ENCODE measurements around the gene ACTL9.

The ACTL9 gene

GRCh38 chr19:8696993-8697392 lies 1.6 kb downstream of the ACTL9 start:
- H3K27me3 Mint-ChIP-seq, result peaks cover 5% of the 10 kb centered on the region
- H3K4me1 Mint-ChIP-seq, result peaks cover 29% of the 10 kb centered on the region
- H3K36me3 Mint-ChIP-seq, result no peaks in the 10 kb centered on the region

GRCh38 chr19:8695911-8696310 lies 2.7 kb downstream of the ACTL9 start:
- Mint-ChIP-seq H3K9me3 (no peaks in the 10 kb centered on the region), H3K36me3 (no peaks in the 10 kb centered on the region), H3K4me3 (no peak overlapping the region), H3K27ac (no peak overlapping the region), H3K27me3 (peaks cover 5% of the 10 kb centered on the region), H3K4me1 (peaks cover 24% of the 10 kb centered on the region)

More at GRCh38 chr19:8696993-8697392, 1.6 kb downstream of the ACTL9 start:
- Mint-ChIP-seq H3K27ac (no peak overlapping the region), H3K4me3 (no peak overlapping the region), H3K9me3 (no peaks in the 10 kb centered on the region)

GRCh38 chr19:8695501-8695900 lies 3.1 kb downstream of the ACTL9 start:
- H3K36me3 Mint-ChIP-seq, result no peaks in the 10 kb centered on the region

GRCh38 chr19:8690753-8691539 lies 7.6 kb downstream of the ACTL9 start:
- Mint-ChIP-seq H3K36me3 (no peaks in the 10 kb centered on the region), H3K9me3 (no peaks in the 10 kb centered on the region)

More at GRCh38 chr19:8695501-8695900, 3.1 kb downstream of the ACTL9 start:
- no peak overlapping the region for H3K27ac Mint-ChIP-seq
- peaks cover 5% of the 10 kb centered on the region for H3K27me3 Mint-ChIP-seq
- no peak overlapping the region for H3K4me3 Mint-ChIP-seq
- H3K4me1 Mint-ChIP-seq, result peaks cover 24% of the 10 kb centered on the region
- no peaks in the 10 kb centered on the region for H3K9me3 Mint-ChIP-seq

GRCh38 chr19:8688930-8689329 lies 9.7 kb downstream of the ACTL9 start:
- peaks cover 5% of the 10 kb centered on the region for H3K27me3 Mint-ChIP-seq
- H3K4me1 Mint-ChIP-seq, result no peaks in the 10 kb centered on the region
- no peaks in the 10 kb centered on the region for H3K9me3 Mint-ChIP-seq
- H3K36me3 Mint-ChIP-seq, result no peaks in the 10 kb centered on the region
- H3K4me3 Mint-ChIP-seq, result no peak overlapping the region
- peak overlapping the region; percentile 3 for H3K27ac Mint-ChIP-seq

More at GRCh38 chr19:8690753-8691539, 7.6 kb downstream of the ACTL9 start:
- peaks cover 14% of the 10 kb centered on the region for H3K4me1 Mint-ChIP-seq
- peak overlapping the region; percentile 63 for H3K27ac Mint-ChIP-seq
- peaks cover 5% of the 10 kb centered on the region for H3K27me3 Mint-ChIP-seq
- no peak overlapping the region for H3K4me3 Mint-ChIP-seq

- H3K9me3 Mint-ChIP-seq, result no peaks in the 10 kb centered on the region
- no peaks in the 10 kb centered on the region for H3K27me3 Mint-ChIP-seq
- H3K4me3 Mint-ChIP-seq, result no peak overlapping the region
- H3K36me3 Mint-ChIP-seq, result no peaks in the 10 kb centered on the region
- H3K27ac Mint-ChIP-seq, result no peak overlapping the region
- H3K4me1 Mint-ChIP-seq, result no peaks in the 10 kb centered on the region
Observed at GRCh38 chr19:8686549-8686948, 12.0 kb downstream of the ACTL9 start.

GRCh38 chr19:8684001-8684902 lies 14.3 kb downstream of the ACTL9 start:
- no peaks in the 10 kb centered on the region for H3K27me3 Mint-ChIP-seq
- H3K27ac Mint-ChIP-seq, result no peak overlapping the region
- no peaks in the 10 kb centered on the region for H3K9me3 Mint-ChIP-seq
- H3K4me3 Mint-ChIP-seq, result no peak overlapping the region
- no peaks in the 10 kb centered on the region for H3K36me3 Mint-ChIP-seq
- peaks cover 4% of the 10 kb centered on the region for H3K4me1 Mint-ChIP-seq

- no peak overlapping the region for H3K4me3 Mint-ChIP-seq
- H3K36me3 Mint-ChIP-seq, result peaks cover 2% of the 10 kb centered on the region
- peaks cover 4% of the 10 kb centered on the region for H3K4me1 Mint-ChIP-seq
- H3K27me3 Mint-ChIP-seq, result no peaks in the 10 kb centered on the region
- H3K9me3 Mint-ChIP-seq, result no peaks in the 10 kb centered on the region
- H3K27ac Mint-ChIP-seq, result no peak overlapping the region
Observed at GRCh38 chr19:8682931-8683330, 15.7 kb downstream of the ACTL9 start.

- Mint-ChIP-seq H3K36me3 (peaks cover 2% of the 10 kb centered on the region), H3K27me3 (no peaks in the 10 kb centered on the region), H3K9me3 (no peaks in the 10 kb centered on the region), H3K4me3 (no peak overlapping the region), H3K4me1 (peaks cover 4% of the 10 kb centered on the region), H3K27ac (no peak overlapping the region)
Observed at GRCh38 chr19:8682472-8682871, 16.1 kb downstream of the ACTL9 start.

- Mint-ChIP-seq H3K36me3 (peaks cover 2% of the 10 kb centered on the region), H3K27ac (no peak overlapping the region), H3K4me3 (no peak overlapping the region), H3K27me3 (no peaks in the 10 kb centered on the region), H3K9me3 (no peaks in the 10 kb centered on the region), H3K4me1 (peaks cover 4% of the 10 kb centered on the region)
Observed at GRCh38 chr19:8681345-8682029, 17.1 kb downstream of the ACTL9 start.

GRCh38 chr19:8680676-8681344 lies 17.8 kb downstream of the ACTL9 start:
- Mint-ChIP-seq H3K27ac (no peak overlapping the region), H3K4me3 (no peak overlapping the region)

GRCh38 chr19:8678244-8678807 lies 20.3 kb downstream of the ACTL9 start:
- no peaks in the 10 kb centered on the region for H3K9me3 Mint-ChIP-seq

More at GRCh38 chr19:8680676-8681344, 17.8 kb downstream of the ACTL9 start:
- Mint-ChIP-seq H3K36me3 (peaks cover 2% of the 10 kb centered on the region), H3K27me3 (no peaks in the 10 kb centered on the region), H3K9me3 (no peaks in the 10 kb centered on the region), H3K4me1 (peaks cover 4% of the 10 kb centered on the region)

GRCh38 chr19:8675066-8675465 lies 23.5 kb downstream of the ACTL9 start:
- Mint-ChIP-seq H3K36me3 (peaks cover 2% of the 10 kb centered on the region), H3K27ac (no peak overlapping the region), H3K27me3 (no peaks in the 10 kb centered on the region), H3K9me3 (no peaks in the 10 kb centered on the region), H3K4me1 (peaks cover 6% of the 10 kb centered on the region), H3K4me3 (no peak overlapping the region)

More at GRCh38 chr19:8678244-8678807, 20.3 kb downstream of the ACTL9 start:
- Mint-ChIP-seq H3K4me1 (peaks cover 4% of the 10 kb centered on the region), H3K36me3 (peaks cover 2% of the 10 kb centered on the region), H3K4me3 (no peak overlapping the region), H3K27ac (peak overlapping the region; percentile 14), H3K27me3 (no peaks in the 10 kb centered on the region)

- no peaks in the 10 kb centered on the region for H3K36me3 Mint-ChIP-seq
- no peaks in the 10 kb centered on the region for H3K9me3 Mint-ChIP-seq
- H3K27me3 Mint-ChIP-seq, result no peaks in the 10 kb centered on the region
- no peak overlapping the region for H3K4me3 Mint-ChIP-seq
- peaks cover 8% of the 10 kb centered on the region for H3K4me1 Mint-ChIP-seq
- H3K27ac Mint-ChIP-seq, result no peak overlapping the region
Observed at GRCh38 chr19:8673276-8673891, 25.2 kb downstream of the ACTL9 start.

Measured in activated naive CD4-positive, alpha-beta T cell treated with anti-CD3 and anti-CD28 coated beads, Interleukin-2, amount 50 U/mL, for 24 hours (primary cell).